ENCODE measurements around the gene MICALL1.

GRCh38 chr22:37927637-37927936 is 21.5 kb downstream of the MICALL1 start:
- TF ChIP-seq EZH2 (IDR thresholded peaks at IDR 0.05; ENCODE audit: insufficient read depth, poor library complexity, severe bottlenecking) (no peak), EZH2phosphoT487 (IDR thresholded peaks at IDR 0.05; ENCODE audit: insufficient read depth, low read depth) (no peak)

Data from GM23248 (cell line).